T47D (cell line): Measurements from ENCODE around the gene RMND1.

Source experiments
- DNase-seq, 2 experiments: peaks; one replicate each; pipeline versions ENCODE4 v3.0.0 to v3.0.0-alpha.2; 2011 to 2012; ENCODE audit warnings: low read depth in 1 of 2, low spot score in 1 of 2
- JUND ChIP-seq: IDR thresholded peaks from 2 replicates; pipeline ENCODE4 v1.6.1; 2012; ENCODE audit warnings: low read depth
- in situ Hi-C: cut with HindIII; loops from 2 replicates; pipeline ENCODE4 v1.10.0; 2016; ENCODE audit warnings: low sequenced_read_pairs, low pct_unique_long_range_greater_than_20kb

Gene RMND1

DNA sequence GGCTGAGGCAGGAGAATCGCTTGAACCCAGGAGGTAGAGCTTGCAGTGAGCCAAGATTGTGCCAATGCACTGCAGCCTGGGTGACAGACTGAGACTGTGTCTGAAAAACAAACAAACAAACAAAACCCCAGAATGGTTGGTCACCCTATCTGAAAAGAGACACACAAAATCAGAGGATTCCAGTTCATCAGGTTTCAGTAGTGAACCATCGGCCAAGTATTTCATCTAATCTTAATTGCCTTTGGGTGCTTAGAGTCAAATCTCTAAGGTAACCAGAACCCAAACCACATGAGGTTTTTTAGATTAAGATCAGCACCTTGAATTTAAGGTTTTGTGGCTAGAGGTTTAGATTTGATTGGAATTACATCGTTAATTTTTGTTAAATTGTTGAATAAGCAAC, 52.2 kb downstream of the RMND1 start:
- TF ChIP-seq JUND, result no peak
- DNase-seq, result peak in 1 of 2 experiments; percentile 54
- in situ Hi-C loops, result no loop called here

- in situ Hi-C loops, result no loop called here
- no peak for DNase-seq
- TF ChIP-seq JUND, result no peak
Observed at GRCh38 chr6:151393410-151393809, 58.5 kb downstream of the RMND1 start.

GRCh38 chr6:151392427-151392826, 59.5 kb downstream of the RMND1 start:
- in situ Hi-C loops, result no loop called here
- no peak for TF ChIP-seq JUND
- no peak for DNase-seq

DNA sequence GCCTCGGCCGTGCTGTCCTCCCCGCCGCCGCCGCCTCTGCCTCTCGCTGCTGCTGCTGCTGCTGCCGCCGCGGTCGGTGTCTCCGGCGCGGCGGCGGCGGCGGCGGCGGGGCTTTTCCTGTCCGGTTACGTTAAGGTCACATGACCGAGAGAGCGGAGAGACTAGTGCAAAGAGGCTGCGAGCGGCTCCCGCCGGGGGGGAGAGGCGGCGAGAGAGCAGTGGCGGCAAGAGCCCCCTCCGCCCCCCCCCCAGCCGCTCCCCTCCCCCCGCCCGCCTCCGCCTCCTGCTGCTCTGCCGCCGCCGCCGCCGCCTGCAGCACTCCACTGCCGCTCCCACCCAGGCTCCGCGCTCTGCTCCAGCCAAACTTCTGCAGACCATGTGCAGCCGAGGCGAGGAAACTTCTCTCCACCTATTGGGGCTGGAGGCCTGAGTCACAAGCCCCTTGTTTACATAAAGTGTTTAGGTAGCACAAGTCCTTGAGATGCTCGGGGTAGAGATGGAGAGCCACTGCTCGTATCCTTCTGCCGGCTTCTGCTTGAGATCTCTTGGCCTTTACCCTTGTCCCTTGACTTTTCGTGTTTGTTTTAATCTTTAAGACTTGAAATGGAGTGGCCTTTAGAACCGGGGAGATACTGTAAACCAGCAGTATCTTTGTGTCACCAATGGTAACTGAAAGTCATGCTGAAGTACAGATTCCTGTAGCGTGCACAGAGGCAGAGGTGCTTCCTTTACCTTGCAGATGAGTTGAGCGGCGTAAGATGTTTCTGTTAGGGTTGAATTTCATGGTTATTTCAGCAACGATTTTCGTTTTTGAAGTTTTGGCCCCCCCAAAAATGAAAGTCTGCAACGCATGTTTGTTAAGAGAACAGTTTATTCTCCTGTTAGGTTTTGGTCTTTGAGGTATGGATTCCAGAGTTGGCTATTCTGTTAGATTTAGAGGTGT, 60.2 kb downstream of the RMND1 start, which contains the start of gene ZBTB2:
TSS of gene ZBTB2 (minus strand) at position 89 of the 943 bp plus-strand sequence. CDS start 17,922 bp downstream, outside the sequence.
- in situ Hi-C loops, result no loop called here
- TF ChIP-seq JUND, result no peak
- DNase-seq, result peak in 1 of 2 experiments; percentile 63

DNA sequence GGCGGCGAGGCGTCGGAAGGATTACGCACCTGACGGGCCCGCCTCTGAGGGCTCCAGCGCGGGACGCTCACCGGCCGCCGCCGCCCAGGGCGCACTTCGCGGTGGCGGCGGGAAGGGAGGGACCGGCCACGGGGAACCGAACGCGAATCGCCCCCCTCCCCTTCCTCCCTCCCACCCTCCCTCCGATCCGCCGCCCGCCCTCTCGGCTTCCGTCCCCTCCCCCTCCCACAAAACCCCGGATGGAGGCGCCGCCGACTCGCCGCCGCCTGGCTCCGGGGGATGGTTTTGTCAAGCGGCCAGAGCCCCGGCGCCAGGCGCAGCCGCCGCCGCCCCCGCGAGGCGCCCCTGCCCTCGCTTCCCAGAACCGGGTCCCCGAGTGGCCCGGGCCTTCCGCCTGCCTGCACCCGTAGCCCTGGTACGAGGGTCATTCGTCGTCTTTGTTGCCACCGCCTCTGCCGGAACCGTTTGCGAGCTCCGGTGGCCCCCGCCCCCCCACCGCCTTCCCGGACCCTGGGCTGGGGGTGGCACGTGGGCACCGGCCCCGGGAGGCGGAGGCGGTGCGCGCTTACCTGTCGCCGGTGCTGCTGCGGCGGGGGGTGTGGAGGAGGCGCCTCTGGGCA, 61.0 kb downstream of the RMND1 start:
- in situ Hi-C loops, result no loop called here
- no peak for TF ChIP-seq JUND
- DNase-seq, result no peak

DNA sequence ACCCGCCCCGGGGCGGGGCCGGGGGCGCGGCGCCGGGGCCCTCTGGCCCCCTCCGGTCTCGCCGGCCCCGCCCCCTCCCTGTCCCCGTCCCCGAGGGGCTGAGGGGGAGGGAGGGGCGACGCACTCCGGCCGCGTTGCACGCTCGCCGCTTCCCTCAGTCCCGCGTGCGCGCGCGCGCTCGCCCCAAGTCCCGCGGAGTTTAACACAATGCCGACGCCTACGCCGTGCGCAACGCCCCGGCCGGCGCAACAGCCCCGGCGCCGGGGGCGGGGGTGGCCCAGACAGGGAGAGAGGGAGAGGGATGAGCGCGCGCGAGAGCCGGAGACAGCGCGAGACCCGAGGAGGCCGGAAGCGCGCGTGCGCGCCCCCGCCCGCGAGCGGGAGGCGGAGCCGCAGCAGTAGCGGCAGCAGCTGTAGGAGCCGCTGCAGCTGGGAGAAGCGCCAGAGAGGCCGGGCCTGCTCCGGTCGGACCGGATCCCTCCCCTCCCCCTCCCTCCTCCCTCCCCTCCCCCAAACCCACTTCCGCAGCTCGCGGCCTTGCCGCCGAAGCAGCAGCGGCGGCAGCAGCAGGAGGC, 61.6 kb downstream of the RMND1 start:
- DNase-seq, result peak; percentile 82 to 99
- TF ChIP-seq JUND, result no peak
- in situ Hi-C loops, result no loop called here

DNA sequence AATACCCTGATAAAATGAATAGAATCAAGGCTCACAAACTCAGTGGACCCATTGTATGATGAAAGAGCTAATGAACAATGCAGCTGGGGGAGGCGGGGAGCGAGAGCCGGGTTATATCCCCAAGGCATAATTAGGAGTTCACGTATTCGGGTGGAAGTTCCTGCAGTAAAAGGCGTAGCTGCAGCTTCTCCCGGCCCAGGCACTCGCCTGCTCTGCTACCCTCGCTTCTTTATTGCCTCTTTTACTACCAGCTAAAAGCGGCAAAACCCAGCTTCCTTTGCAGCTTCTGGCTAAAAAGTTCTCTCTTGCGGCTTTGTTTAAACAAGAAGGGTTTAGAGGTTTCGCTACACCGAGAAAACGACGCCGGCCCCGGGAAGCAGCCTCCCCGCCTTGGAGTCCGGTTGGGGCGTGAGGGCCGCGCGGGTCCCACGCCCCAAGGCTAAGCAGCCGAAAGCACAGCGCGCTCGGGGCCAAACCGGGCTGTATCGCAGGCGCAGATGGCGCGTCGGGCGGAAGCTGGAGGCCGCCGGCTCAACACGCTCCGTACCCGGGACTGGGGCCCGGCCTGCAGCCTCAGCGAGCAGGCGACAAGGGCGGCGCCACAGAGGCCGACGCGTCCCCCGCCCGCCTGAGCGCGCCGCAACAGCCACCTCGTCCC, 62.2 kb downstream of the RMND1 start:
- no peak for TF ChIP-seq JUND
- in situ Hi-C loops, result no loop called here
- DNase-seq, result peak; percentile 45 to 73

GRCh38 chr6:151388997-151389617, 62.8 kb downstream of the RMND1 start:
- in situ Hi-C loops, result no loop called here
- DNase-seq, result no peak

DNA sequence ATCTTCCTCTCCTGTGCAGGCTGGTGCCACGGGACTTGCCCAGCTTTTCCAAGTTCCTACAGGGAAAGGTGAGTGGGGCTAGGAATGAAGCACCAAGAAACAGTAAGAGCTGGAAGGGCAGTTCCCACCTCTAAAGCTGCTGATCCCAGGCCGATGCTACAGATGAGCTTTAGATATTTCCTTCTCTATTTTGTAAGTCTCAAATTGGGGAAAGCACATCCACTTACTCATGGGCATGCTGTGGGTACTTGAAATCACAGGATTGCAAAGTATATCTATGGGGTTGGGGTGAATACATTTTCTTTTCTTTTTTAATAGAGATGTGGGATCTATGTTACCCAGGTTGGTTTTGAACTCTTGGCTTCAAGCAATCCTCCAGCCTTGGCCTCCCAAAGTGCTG, 63.7 kb downstream of the RMND1 start:
- in situ Hi-C loops, result no loop called here
- no peak for TF ChIP-seq JUND
- DNase-seq, result no peak

More at GRCh38 chr6:151388997-151389617, 62.8 kb downstream of the RMND1 start:
- TF ChIP-seq JUND, result no peak

DNA sequence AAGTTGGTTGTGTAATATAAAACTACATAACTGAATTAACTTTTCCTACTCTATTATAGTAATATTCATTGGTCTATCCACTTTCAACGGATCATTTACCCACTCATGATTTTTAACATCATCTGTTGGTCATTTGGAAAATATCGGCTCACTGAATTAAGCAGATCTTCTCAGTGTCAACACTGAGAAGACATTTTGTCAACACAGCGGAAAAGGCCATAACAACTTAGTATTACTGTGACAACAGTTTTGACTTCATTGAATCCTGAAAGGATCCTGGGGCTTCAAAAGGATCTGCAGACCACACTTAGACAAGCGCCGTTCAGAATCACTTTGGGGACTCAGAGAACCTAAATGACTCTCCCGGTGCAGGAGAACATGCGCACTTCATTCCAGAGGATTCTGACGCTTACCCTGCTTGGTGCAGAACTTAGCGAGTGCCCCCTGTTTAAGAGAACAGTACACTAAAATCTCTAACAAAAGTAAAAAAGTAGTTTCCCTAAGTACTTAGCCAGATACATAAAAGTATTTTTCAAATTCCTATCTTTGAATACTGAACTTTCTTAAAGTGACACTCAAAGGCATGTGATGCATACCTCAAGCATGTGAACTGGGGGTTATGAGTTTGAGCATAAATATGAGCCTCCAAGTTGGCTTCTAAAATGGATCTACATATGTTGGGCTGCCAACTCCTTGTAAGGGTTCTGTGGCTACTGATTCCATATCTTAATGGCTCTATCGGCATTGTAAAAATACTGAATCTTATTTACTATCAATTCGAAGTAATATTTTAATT, 64.6 kb downstream of the RMND1 start:
- TF ChIP-seq JUND, result no peak
- in situ Hi-C loops, result no loop called here
- DNase-seq, result no peak

- in situ Hi-C loops, result no loop called here
- no peak for TF ChIP-seq JUND
- DNase-seq, result no peak
Observed at GRCh38 chr6:151385177-151385576, 66.7 kb downstream of the RMND1 start.
